IMR-90 (cell line): ENCODE data around the gene AFMID. TPM values are rescaled to one million over a fixed set of nuclear protein-coding genes. Genes with fewer than 3 reads are reported as not detected.

Experiments used
- ATAC-seq: fragments of 200-7000 bp; cut with Tn5 transposase; 2 replicates; pipeline ENCODE4 v1.9.1; 2020; ENCODE audit warnings: low read depth, mild to moderate bottlenecking, moderate library complexity
- BruUV-seq: library from RNA; stranded (reverse); fragments of 400-500 nt; replicated peaks from 2 replicates; lab custom pipeline; 2021; lab: Mats Ljungman, UMichigan
- CTCF ChIA-PET: fragments of 300-600 bp; formaldehyde crosslinking; extraction: SDS; loops from one replicate; lab custom pipeline; 2021; ENCODE audit warnings: antibody characterized with exemption; lab: Yijun Ruan, JAX
- POLR2A ChIA-PET: fragments of 300-600 bp; sonication (Branson Sonifier 250); formaldehyde crosslinking; loops from one replicate; lab custom pipeline; 2022; ENCODE audit warnings: antibody characterized with exemption; ENCODE audit not compliant: unreplicated experiment; lab: Charles Lee
- DNase-seq: peaks from one replicate; pipeline ENCODE4 v3.0.0; 2013
- H2AFZ ChIP-seq: replicated peaks from 2 replicates; pipeline ENCODE3; 2013; ENCODE audit warnings: low read length, mild to moderate bottlenecking; ENCODE audit not compliant: poor library complexity
- H2AK5ac ChIP-seq: 2 replicates; pipeline ENCODE4 v1.6.1; 2013; ENCODE audit warnings: low read depth, low read length, inconsistent platforms
- H2AK9ac ChIP-seq: replicated peaks from 2 replicates; pipeline ENCODE3; 2013; ENCODE audit warnings: mild to moderate bottlenecking, low read depth, low read length, moderate library complexity; ENCODE audit not compliant: poor library complexity
- H2BK120ac ChIP-seq: 2 replicates; pipeline ENCODE4 v1.6.1; 2013; ENCODE audit warnings: low read depth, low read length, inconsistent platforms
- H2BK15ac ChIP-seq: 3 replicates; pipeline ENCODE4 v1.6.1; 2013; ENCODE audit warnings: low read depth, low read length, inconsistent platforms
- H2BK20ac ChIP-seq: 2 replicates; pipeline ENCODE4 v1.6.1; 2013; ENCODE audit warnings: low read depth, mild to moderate bottlenecking, inconsistent platforms, low read length, moderate library complexity
- H2BK5ac ChIP-seq: 2 replicates; pipeline ENCODE4 v1.6.1; 2013; ENCODE audit warnings: mild to moderate bottlenecking, low read depth, low read length, inconsistent platforms; ENCODE audit not compliant: poor library complexity, severe bottlenecking
- H3K14ac ChIP-seq: replicated peaks from 2 replicates; pipeline ENCODE4 v1.6.1; 2013; ENCODE audit warnings: low read depth, low read length, inconsistent platforms
- H3K18ac ChIP-seq: 2 replicates; pipeline ENCODE4 v1.6.1; 2013; ENCODE audit warnings: low read depth, low read length, control low read depth
- H3K23ac ChIP-seq: 2 replicates; pipeline ENCODE4 v1.6.1; 2013; ENCODE audit warnings: low read depth, low read length, inconsistent platforms
- H3K27ac ChIP-seq: 2 replicates; pipeline ENCODE4 v1.5.1; 2013; ENCODE audit warnings: mild to moderate bottlenecking, control low read depth, low read length; ENCODE audit not compliant: insufficient read depth
- H3K27me3 ChIP-seq: 2 replicates; pipeline ENCODE4 v1.6.1; 2013; ENCODE audit warnings: low read length; ENCODE audit not compliant: control insufficient read depth, insufficient read depth
- H3K36me3 ChIP-seq: 2 replicates; pipeline ENCODE4 v1.6.1; 2013; ENCODE audit warnings: low read length, mixed read lengths; ENCODE audit not compliant: control insufficient read depth, insufficient read depth
- H3K4ac ChIP-seq: 2 replicates; pipeline ENCODE4 v1.6.1; 2013; ENCODE audit warnings: low read depth, low read length, inconsistent platforms
- H3K4me1 ChIP-seq: 2 replicates; pipeline ENCODE4 v1.6.1; 2013; ENCODE audit warnings: low read length, mixed read lengths; ENCODE audit not compliant: control insufficient read depth, insufficient read depth
- H3K4me2 ChIP-seq: 2 replicates; pipeline ENCODE4 v1.6.1; 2013; ENCODE audit warnings: low read depth, mild to moderate bottlenecking, control low read depth, low read length, moderate library complexity
- H3K4me3 ChIP-seq: 2 replicates; pipeline ENCODE4 v1.5.1; 2013; ENCODE audit warnings: low read depth, mild to moderate bottlenecking, control low read depth, low read length, moderate library complexity; ENCODE audit not compliant: insufficient read depth
- H3K56ac ChIP-seq: 2 replicates; pipeline ENCODE4 v1.6.1; 2013; ENCODE audit warnings: low read length, inconsistent platforms; ENCODE audit not compliant: insufficient read depth; ENCODE audit errors: extremely low read depth
- H3K79me1 ChIP-seq, 2 experiments: 2 replicates each; pipeline ENCODE4 v1.6.1; 2013; ENCODE audit warnings: low read length in 2 of 2, inconsistent platforms in 1 of 2, low read depth in 1 of 2
- H3K9ac ChIP-seq: 2 replicates; pipeline ENCODE4 v1.6.1; 2013; ENCODE audit warnings: low read depth, low read length, control low read depth
- H3K9me1 ChIP-seq: 2 replicates; pipeline ENCODE4 v1.6.1; 2013; ENCODE audit warnings: low read length, inconsistent platforms; ENCODE audit not compliant: insufficient read depth
- H3K9me3 ChIP-seq: 2 replicates; pipeline ENCODE4 v1.6.1; 2013; ENCODE audit warnings: low read length; ENCODE audit not compliant: control insufficient read depth, insufficient read depth
- H4K20me1 ChIP-seq: 2 replicates; pipeline ENCODE4 v1.6.1; 2013; ENCODE audit warnings: low read length, inconsistent platforms; ENCODE audit not compliant: insufficient read depth
- H4K5ac ChIP-seq: 2 replicates; pipeline ENCODE4 v1.6.1; 2013; ENCODE audit warnings: mild to moderate bottlenecking, low read depth, low read length, control low read depth
- H4K8ac ChIP-seq, 2 experiments: 2 replicates each; pipeline ENCODE4 v1.6.1; 2013; ENCODE audit warnings: low read depth in 2 of 2, low read length in 2 of 2, control low read depth in 1 of 2, inconsistent platforms in 1 of 2
- H4K91ac ChIP-seq: 2 replicates; pipeline ENCODE4 v1.6.1; 2013; ENCODE audit warnings: low read depth, low read length, inconsistent platforms; ENCODE audit not compliant: insufficient read depth
- BHLHE40 ChIP-seq: fragments of 150-350 bp; IDR thresholded peaks from 2 replicates; pipeline ENCODE4 v1.6.1; 2016; ENCODE audit warnings: mild to moderate bottlenecking, low read depth, low read length
- ELK1 ChIP-seq: fragments of 150-350 bp; IDR thresholded peaks from 2 replicates; pipeline ENCODE4 v1.6.1; 2016; ENCODE audit warnings: low read depth, mild to moderate bottlenecking, low read length, moderate library complexity, borderline replicate concordance
- MAZ ChIP-seq: IDR thresholded peaks from 2 replicates; pipeline ENCODE4 v1.6.1; 2012; ENCODE audit warnings: low read depth, mild to moderate bottlenecking, low read length, improper control_type of control experiment, moderate library complexity, borderline replicate concordance
- RFX5 ChIP-seq: IDR thresholded peaks from 2 replicates; pipeline ENCODE4 v1.8.0; 2012; ENCODE audit warnings: low read depth, mild to moderate bottlenecking, low read length, moderate library complexity
- SMC3 ChIP-seq: fragments of 150-350 bp; IDR thresholded peaks from 2 replicates; pipeline ENCODE4 v1.6.1; 2016; ENCODE audit warnings: low read depth, mild to moderate bottlenecking, antibody characterized with exemption, low read length, moderate library complexity
- WGBS, 2 experiments: methylation state at CpG; one replicate each; pipeline versions ENCODE4 v1.1.5 to v1.1.7; 2013; ENCODE audit warnings: missing lambda C conversion rate in 2 of 2; ENCODE audit not compliant: insufficient read length in 1 of 2; ENCODE audit errors: extremely low coverage in 2 of 2; 5-methylcytosine and 5-hydroxymethylcytosine counted together
- dilution Hi-C: fragments of 300-500 bp; cut with HindIII; formaldehyde crosslinking; loops from one replicate; pipeline ENCODE4 v1.14.3; 2018; ENCODE audit warnings: low sequenced_read_pairs; ENCODE audit not compliant: unreplicated experiment
- in situ Hi-C: fragments of 300-500 bp; cut with MboI; formaldehyde crosslinking; loops from 3 replicates; pipeline ENCODE4 v1.14.3; 2019; ENCODE audit warnings: low sequenced_read_pairs, inconsistent platforms, mixed read lengths
- intact Hi-C: fragments of 100-400 bp; cut with micrococcal nuclease; formaldehyde crosslinking; loops from 2 replicates; pipeline ENCODE4 v1.10.0; 2022
- polyA plus RNA-seq, 3 experiments: library from polyadenylated mRNA; depleted of rRNA; stranded (reverse); fragments of >200 nt; gene quantifications; 2 replicates each; pipeline ENCODE4 v1.2.3, GENCODE V29; 2012; ENCODE audit warnings: low replicate concordance in 1 of 3
- total RNA-seq: library from RNA; depleted of rRNA; stranded (reverse); fragments of >200 nt; gene quantifications from 2 replicates; pipeline ENCODE4 v1.2.3, GENCODE V29; 2012
- TF ChIP-seq, protein P1 (sequence below): conservative IDR thresholded peaks from 2 replicates; pipeline ENCODE4 v1.5.1; 2012; ENCODE audit warnings: mild to moderate bottlenecking, low read depth, low read length, improper control_type of control experiment

Gene AFMID
- total and polyA plus RNA-seq, 2 of the 4 experiments (the other 2 are of a cell fraction): 41.0 to 65.1 TPM

DNA sequence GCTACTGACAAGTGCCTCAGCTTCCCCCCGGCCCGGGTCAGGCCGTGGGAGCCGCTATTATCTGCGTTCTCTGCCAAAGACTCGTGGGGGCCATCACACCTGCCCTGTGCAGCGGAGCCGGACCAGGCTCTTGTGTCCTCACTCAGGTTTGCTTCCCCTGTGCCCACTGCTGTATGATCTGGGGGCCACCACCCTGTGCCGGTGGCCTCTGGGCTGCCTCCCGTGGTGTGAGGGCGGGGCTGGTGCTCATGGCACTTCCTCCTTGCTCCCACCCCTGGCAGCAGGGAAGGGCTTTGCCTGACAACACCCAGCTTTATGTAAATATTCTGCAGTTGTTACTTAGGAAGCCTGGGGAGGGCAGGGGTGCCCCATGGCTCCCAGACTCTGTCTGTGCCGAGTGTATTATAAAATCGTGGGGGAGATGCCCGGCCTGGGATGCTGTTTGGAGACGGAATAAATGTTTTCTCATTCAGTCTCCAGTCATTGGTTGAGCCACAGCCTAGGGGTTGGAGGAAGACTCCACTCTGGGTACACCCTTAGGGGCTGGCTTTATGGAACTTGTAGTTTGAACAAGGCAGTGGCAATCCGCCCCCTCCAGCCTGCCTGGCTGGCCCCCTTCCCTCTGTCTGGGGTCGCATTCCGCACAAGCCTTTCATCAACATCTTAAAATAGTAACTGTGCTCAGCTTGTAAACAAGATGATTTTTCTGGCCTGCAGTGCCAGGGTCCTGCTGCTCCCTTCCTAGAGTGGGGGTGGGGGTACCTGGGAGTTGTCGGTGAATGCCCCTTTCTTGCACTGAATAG, 14.7 kb upstream of the AFMID start:
- H3K18ac ChIP-seq: no peak overlapping the region
- H2BK20ac ChIP-seq: 0 out of 2 replicates have a peak overlapping the region, but pooled peaks have one; percentile 36
- no peak overlapping the region for H3K27ac ChIP-seq
- peak overlapping the region; percentile 0 for H2BK5ac ChIP-seq
- H2BK15ac ChIP-seq: no peak overlapping the region; the same call in 2 of the 3 replicates
- H3K4ac ChIP-seq: peak overlapping the region; percentile 30; the same call in 1 of the 2 replicates
- peaks cover 13% of the 10 kb centered on the region for H3K4me1 ChIP-seq
- H3K23ac ChIP-seq: no peak overlapping the region
- ATAC-seq (peak; percentile 44), DNase-seq (peak; percentile 49)
- peak overlapping the region; percentile 12; the same call in 1 of the 2 replicates for H3K4me2 ChIP-seq
- no peaks in the 10 kb centered on the region for H3K27me3 ChIP-seq
- no peak overlapping the region for H3K56ac ChIP-seq
- intact Hi-C loops (no loop called here), in situ Hi-C loops (no loop called here), dilution Hi-C loops (no loop called here)
- H2AK9ac ChIP-seq: peak overlapping the region; percentile 72
- CTCF ChIA-PET: no interaction called here
- H4K8ac ChIP-seq: peak overlapping the region in 1 of 2 experiments; percentile 4; a peak in 1 of 4 replicates
- no peak overlapping the region for H3K14ac ChIP-seq
- peaks cover 6% of the 10 kb centered on the region; the same call in 1 of the 2 replicates for H4K20me1 ChIP-seq
- peak overlapping the region; percentile 7; the same call in 1 of the 2 replicates for H2AK5ac ChIP-seq
- peak overlapping the region; percentile 23; the same call in 1 of the 2 replicates for H2BK120ac ChIP-seq
- TF ChIP-seq MAZ (peak; percentile 49; the same call in 1 of the 2 replicates), RFX5 (no peak), SMC3 (no peak), BHLHE40 (no peak), ELK1 (no peak)
- TF ChIP-seq, protein P1, sequence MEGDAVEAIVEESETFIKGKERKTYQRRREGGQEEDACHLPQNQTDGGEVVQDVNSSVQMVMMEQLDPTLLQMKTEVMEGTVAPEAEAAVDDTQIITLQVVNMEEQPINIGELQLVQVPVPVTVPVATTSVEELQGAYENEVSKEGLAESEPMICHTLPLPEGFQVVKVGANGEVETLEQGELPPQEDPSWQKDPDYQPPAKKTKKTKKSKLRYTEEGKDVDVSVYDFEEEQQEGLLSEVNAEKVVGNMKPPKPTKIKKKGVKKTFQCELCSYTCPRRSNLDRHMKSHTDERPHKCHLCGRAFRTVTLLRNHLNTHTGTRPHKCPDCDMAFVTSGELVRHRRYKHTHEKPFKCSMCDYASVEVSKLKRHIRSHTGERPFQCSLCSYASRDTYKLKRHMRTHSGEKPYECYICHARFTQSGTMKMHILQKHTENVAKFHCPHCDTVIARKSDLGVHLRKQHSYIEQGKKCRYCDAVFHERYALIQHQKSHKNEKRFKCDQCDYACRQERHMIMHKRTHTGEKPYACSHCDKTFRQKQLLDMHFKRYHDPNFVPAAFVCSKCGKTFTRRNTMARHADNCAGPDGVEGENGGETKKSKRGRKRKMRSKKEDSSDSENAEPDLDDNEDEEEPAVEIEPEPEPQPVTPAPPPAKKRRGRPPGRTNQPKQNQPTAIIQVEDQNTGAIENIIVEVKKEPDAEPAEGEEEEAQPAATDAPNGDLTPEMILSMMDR: no peak
- H3K9me1 ChIP-seq: peaks cover 8% of the 10 kb centered on the region; the same call in 1 of the 2 replicates
- H4K5ac ChIP-seq: no peak overlapping the region
- BruUV-seq: no TSS peak
- POLR2A ChIA-PET: no interaction called here
- H2AFZ ChIP-seq: peak overlapping the region; percentile 18
- H3K4me3 ChIP-seq: no peak overlapping the region
- 0 out of 2 replicates have a peak overlapping the region, but pooled peaks have one; percentile 23 for H4K91ac ChIP-seq
- H3K9me3 ChIP-seq: no peaks in the 10 kb centered on the region
- no peaks in the 10 kb centered on the region for H3K36me3 ChIP-seq
- H3K79me1 ChIP-seq: peaks cover 0 to 33% of the 10 kb centered on the region in 2 experiments; a peak in 2 of 4 replicates
- 56% methylated on average over 4 of the region's 19 CpGs; no CpG with 5 or more reads in 1 of the 2 experiments for whole genome bisulfite sequencing, 2 experiments
- H3K9ac ChIP-seq: no peak overlapping the region
